RWPE2 (cell line): ENCODE data around the gene PRKCE.
A peak's percentile ranks its signal among the peaks of the same experiment; 100 is the strongest.

Experiments
- ATAC-seq: fragments of 200-7000 bp; cut with Tn5 transposase; 3 replicates; pipeline ENCODE4 v1.9.1; 2021; ENCODE audit warnings: low read depth
- DNase-seq: peaks from one replicate; pipeline ENCODE4 v3.0.0-alpha.2; 2020; ENCODE audit warnings: low spot score
- H3K27ac ChIP-seq: fragments of 450-650 bp; 2 replicates; pipeline ENCODE4 v1.5.1; 2017; ENCODE audit warnings: mild to moderate bottlenecking; ENCODE audit not compliant: poor library complexity, severe bottlenecking
- H3K27me3 ChIP-seq: fragments of 250-450 bp; sonication (Bioruptor Pico); 2 replicates; pipeline ENCODE4 v1.5.1; 2021; ENCODE audit warnings: mild to moderate bottlenecking, moderate library complexity; ENCODE audit not compliant: insufficient read depth, poor library complexity, severe bottlenecking
- H3K36me3 ChIP-seq: fragments of 250-450 bp; sonication (Bioruptor Pico); 2 replicates; pipeline ENCODE4 v1.5.1; 2020; ENCODE audit warnings: low read depth, mild to moderate bottlenecking, moderate library complexity
- H3K4me1 ChIP-seq: fragments of 250-450 bp; sonication (Bioruptor Pico); 2 replicates; pipeline ENCODE4 v1.5.1; 2021; ENCODE audit warnings: mild to moderate bottlenecking, moderate library complexity; ENCODE audit not compliant: insufficient read depth, poor library complexity, severe bottlenecking
- H3K4me3 ChIP-seq: fragments of 250-450 bp; sonication (Bioruptor Pico); 2 replicates; pipeline ENCODE4 v1.5.1; 2021; ENCODE audit warnings: mild to moderate bottlenecking, moderate library complexity; ENCODE audit not compliant: severe bottlenecking
- H3K9me3 ChIP-seq: fragments of 250-450 bp; sonication (Bioruptor Pico); 2 replicates; pipeline ENCODE4 v1.5.1; 2021; ENCODE audit warnings: mild to moderate bottlenecking, moderate library complexity; ENCODE audit not compliant: severe bottlenecking
- TF ChIP-seq, protein P1 (sequence below): fragments of 450-650 bp; IDR thresholded peaks from one replicate; pipeline ENCODE4 v1.5.1; 2017; ENCODE audit warnings: mild to moderate bottlenecking, moderate library complexity; ENCODE audit not compliant: poor library complexity, severe bottlenecking

Gene PRKCE

DNA sequence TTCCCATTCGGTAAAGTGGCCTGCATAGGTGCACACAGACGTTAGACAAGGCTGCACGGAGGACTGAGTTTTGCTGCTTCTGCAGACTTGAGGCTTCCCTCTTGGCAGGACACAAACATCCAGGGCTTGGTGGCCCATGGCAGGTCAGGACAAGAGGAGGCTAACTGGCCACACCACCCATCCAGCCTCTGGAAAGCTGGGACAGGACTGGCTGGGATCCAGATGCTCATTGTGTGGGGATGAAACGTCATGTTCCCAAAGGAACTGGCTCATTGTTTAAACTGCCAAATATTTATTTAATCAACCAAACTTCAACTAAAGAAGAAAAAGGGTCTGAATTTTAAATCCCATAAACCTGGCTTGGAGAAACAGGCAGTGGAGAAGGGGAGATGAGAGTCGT is 406.7 kb downstream of the PRKCE start:
- ATAC-seq (no peak), DNase-seq (no peak)
- TF ChIP-seq, protein P1, sequence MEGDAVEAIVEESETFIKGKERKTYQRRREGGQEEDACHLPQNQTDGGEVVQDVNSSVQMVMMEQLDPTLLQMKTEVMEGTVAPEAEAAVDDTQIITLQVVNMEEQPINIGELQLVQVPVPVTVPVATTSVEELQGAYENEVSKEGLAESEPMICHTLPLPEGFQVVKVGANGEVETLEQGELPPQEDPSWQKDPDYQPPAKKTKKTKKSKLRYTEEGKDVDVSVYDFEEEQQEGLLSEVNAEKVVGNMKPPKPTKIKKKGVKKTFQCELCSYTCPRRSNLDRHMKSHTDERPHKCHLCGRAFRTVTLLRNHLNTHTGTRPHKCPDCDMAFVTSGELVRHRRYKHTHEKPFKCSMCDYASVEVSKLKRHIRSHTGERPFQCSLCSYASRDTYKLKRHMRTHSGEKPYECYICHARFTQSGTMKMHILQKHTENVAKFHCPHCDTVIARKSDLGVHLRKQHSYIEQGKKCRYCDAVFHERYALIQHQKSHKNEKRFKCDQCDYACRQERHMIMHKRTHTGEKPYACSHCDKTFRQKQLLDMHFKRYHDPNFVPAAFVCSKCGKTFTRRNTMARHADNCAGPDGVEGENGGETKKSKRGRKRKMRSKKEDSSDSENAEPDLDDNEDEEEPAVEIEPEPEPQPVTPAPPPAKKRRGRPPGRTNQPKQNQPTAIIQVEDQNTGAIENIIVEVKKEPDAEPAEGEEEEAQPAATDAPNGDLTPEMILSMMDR, result no peak
- no peak overlapping the region for H3K27ac ChIP-seq
- H3K9me3 ChIP-seq, result no peaks in the 10 kb centered on the region
- H3K4me3 ChIP-seq, result no peak overlapping the region
- H3K27me3 ChIP-seq, result no peaks in the 10 kb centered on the region
- peaks cover 4% of the 10 kb centered on the region for H3K4me1 ChIP-seq
- H3K36me3 ChIP-seq, result no peaks in the 10 kb centered on the region

DNA sequence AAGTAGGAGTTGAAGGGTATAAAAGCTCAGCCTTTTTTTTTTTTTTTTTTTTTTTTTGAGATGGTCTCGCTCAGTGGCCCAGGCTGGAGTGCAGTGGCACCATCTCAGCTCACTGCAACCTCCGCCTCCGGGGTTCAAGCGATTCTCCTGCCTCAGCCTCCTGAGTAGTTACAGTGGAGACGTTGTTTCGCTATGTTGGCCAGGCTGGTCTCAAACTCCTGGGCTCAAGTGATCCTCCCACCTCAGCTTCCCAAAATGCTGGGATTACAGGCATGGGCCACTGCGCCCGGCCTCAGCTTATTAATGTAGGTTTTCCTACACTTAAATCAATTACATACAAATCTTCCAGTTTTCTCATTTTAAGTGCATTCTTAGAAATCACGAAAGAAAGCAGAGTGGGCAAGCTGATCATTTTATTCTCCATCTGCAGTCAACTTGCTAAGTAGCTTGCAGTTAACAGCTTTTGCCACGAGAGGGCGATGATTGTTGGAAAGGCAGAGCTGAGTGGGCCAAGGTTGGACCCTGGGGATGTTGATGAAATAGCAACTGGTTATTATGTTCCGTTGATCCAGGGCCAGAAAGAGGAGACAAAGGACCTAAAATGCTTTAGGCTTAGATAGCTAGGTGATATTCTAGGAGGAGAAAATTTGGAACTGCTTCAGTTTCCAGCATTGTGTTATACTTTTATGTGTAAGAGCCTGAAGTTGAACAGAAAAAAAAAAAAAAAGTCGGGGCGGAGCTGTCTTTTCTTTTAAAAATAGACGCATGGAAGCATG is 411.4 kb downstream of the PRKCE start:
- H3K36me3 ChIP-seq, result no peaks in the 10 kb centered on the region
- TF ChIP-seq, protein P1, result peak; percentile 94

DNA sequence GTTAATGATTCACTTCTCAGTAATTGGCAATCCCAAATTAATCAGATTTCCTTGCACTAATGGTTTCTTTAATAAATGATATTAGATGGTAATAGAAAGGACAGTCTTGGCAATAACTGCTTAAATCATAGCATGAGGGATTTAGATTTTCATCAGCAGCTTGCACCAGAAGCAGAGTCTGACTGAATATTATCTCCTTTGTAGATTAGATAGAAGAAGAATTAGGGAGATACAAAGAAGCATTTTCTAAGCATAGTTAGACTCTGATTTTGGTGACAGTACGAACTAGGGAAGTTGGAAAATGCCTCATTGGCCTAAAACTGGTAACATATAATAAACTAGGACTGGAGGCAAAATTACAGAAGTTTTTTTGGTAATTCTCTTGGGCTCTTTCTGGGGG is 412.9 kb downstream of the PRKCE start:
- Histone ChIP-seq H3K36me3 (no peaks in the 10 kb centered on the region), H3K4me1 (peaks cover 28% of the 10 kb centered on the region), H3K9me3 (no peaks in the 10 kb centered on the region), H3K27ac (no peak overlapping the region), H3K27me3 (no peaks in the 10 kb centered on the region), H3K4me3 (no peak overlapping the region)
- DNase-seq (no peak), ATAC-seq (no peak)
- TF ChIP-seq, protein P1, result no peak

More for the DNA sequence above, 411.4 kb downstream of the PRKCE start:
- Histone ChIP-seq H3K4me1 (peaks cover 20% of the 10 kb centered on the region), H3K4me3 (no peak overlapping the region), H3K27ac (no peak overlapping the region), H3K9me3 (no peaks in the 10 kb centered on the region), H3K27me3 (no peaks in the 10 kb centered on the region)
- no peak for DNase-seq
- 0 out of 3 replicates have a peak, but pooled peaks have one; percentile 35 for ATAC-seq

DNA sequence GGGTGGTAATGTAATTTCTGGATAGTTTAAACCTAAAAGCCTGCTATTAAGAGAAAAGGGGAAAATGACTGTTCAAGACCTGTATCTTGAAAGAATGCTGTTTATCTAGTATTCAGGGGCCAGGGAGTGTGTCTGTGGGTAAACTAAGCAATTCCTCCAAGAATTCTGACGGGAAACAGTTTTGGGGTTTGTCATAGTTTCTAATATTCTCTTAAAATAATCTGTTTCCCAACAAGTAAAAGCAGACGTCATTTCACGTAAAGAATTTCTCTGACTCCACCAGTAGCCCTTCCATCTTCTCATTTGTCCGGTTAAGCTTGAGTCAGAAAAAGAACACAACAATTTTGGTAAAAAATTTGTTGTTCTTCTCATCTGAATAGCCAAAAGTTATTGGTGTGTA is 413.7 kb downstream of the PRKCE start:
- Histone ChIP-seq H3K27ac (no peak overlapping the region), H3K4me3 (no peak overlapping the region), H3K27me3 (no peaks in the 10 kb centered on the region), H3K36me3 (no peaks in the 10 kb centered on the region), H3K4me1 (peaks cover 29% of the 10 kb centered on the region), H3K9me3 (no peaks in the 10 kb centered on the region)
- no peak for DNase-seq
- ATAC-seq, result no peak
- TF ChIP-seq, protein P1, result no peak

DNA sequence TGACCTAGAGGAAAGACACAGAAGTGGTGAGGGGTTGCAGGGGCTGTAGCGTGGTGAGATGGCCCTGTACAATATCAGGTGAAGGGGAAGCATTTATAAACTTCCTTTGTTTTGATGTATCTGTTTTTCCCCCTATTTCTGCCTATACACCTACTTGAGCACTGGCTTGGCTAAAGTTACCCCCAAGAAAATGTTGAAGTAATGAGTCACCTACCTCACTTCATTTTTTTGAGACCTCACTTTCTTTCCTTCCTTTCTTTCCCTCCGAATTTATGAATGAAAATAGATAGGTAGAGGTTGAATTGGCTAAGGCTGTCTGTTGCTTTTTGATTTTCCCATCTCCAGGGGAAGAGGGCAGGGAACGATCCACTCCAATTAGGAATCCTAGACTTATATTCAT is 414.6 kb downstream of the PRKCE start:
- H3K9me3 ChIP-seq, result no peaks in the 10 kb centered on the region
- no peaks in the 10 kb centered on the region for H3K27me3 ChIP-seq
- no peaks in the 10 kb centered on the region for H3K36me3 ChIP-seq
- DNase-seq (no peak), ATAC-seq (no peak)
- H3K27ac ChIP-seq, result peak overlapping the region; percentile 91
- peaks cover 29% of the 10 kb centered on the region for H3K4me1 ChIP-seq
- H3K4me3 ChIP-seq, result no peak overlapping the region
- TF ChIP-seq, protein P1, result no peak
